ENCODE results near the gene CMPK2.
A peak's percentile ranks its signal among the peaks of the same experiment; 100 is the strongest.

CMPK2 gene

DNA sequence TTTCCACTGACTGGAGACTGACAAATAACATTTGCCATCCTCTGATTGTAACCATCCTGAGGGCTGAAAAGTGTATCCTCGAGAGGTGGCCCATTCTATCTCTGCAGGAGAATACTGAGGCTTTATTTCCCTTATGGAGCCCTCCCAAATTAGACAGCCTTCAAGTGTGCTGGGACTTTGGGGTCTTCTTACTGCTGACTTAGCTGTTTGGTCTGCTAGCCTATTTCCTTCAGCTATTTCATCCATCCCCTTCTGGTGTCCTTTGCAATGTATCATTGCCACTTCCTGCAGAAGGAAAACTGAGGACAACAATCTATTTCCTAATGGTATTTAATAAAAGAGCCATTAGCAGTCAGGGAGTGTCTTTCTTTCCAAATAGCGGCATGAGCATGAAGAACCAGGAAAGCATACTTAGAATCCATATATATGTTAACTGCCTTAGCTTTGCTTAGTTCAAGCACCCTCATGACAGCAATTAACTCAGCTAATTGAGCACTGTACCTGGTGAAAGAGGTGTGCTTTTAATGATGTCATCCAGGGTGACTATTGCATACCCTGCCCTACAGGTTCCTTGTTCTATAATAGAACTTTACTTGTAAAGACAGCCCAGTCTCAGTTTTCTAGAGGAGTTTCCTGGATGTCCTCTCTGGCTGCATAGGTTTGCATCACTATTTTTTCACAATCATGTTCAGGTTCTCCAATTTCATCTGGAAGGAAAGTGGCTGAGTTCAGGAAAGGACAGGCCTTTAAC lies 24.0 kb downstream of the CMPK2 start:
- DNase-seq (ENCODE audit: low spot score): no peak

DNA sequence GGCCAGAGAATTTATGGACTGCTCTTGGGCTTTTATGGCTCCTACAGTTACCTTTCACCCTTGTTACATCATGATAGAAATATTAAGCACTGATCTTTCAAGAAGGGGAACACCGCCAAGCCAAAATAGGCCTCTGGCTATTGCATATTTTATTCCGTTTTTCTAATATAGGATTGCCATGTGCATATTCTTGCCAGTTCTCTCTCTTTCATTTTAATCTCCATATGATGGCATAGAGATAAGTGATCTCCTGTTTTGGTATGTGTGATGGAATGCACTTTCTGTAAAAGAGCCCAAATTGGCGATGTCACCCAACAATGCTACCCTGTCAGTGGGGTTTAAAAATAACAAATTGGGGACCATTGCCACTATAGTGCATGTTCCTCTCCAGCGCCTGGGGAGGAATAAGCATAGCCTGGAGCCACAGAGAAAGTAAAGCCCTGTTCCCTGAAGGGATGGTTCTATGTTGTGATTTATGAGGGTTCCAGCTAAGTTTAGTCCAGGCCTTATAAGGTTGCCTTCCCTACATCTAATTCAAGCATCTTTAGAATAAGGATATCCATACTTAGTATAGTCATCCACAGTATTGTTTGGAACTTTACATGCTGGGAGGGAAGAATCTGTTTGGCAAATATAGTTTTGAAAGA lies 26.9 kb downstream of the CMPK2 start:
- DNase-seq (ENCODE audit: low spot score): no peak

DNA sequence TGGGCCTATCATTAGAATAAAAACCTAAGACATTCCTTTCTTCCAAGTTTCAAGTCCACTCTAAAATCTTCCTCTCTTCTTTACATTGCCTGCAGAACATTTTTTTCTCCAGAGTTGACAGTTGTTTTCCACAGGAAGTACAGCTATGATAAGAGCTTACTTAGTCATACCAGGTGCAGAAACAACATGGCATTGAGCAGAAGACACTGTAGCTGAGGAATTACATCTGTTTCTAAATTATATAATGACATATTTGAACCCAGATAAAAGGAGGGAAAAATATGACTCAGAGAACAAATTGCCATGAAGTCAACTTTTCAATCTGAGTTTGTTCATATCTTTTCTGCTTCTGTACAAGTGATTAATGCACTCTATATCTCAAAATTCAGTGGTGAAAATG lies 30.2 kb downstream of the CMPK2 start:
- DNase-seq (ENCODE audit: low spot score): no peak

DNA sequence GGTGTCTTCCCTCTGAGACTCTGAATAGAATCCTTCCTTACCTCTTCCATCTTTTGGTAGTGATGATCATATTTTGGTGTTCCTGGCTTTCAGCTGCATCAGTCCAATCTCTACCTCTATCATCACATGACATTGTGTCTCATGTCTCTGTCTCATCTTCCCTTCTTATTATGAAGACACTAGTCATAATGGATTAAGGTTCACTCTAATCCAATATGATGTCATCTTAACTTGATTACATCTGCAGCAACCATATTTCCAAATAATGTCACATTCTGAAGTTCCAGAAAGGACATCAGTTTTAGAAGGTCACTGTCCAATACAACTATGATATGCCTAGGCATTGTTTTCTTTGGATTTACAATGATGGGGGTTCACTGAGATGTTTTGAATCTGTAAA lies 31.5 kb downstream of the CMPK2 start:
- DNase-seq (ENCODE audit: low spot score): no peak

DNA sequence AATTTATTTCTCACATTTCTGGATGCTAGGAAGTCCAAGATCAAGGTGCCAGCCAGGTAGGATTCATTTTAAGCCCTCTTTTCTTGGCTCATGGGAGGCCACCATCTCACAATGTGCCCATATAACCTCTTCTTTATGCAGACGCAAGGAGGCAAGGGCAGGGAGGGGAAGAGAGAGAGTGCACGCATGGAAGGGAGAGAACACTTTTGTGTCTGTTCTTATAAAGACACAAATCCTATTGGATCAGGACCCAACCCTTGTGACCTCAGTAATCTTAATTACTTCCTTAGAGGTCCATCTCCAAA lies 32.5 kb downstream of the CMPK2 start:
- DNase-seq (ENCODE audit: low spot score): no peak

DNA sequence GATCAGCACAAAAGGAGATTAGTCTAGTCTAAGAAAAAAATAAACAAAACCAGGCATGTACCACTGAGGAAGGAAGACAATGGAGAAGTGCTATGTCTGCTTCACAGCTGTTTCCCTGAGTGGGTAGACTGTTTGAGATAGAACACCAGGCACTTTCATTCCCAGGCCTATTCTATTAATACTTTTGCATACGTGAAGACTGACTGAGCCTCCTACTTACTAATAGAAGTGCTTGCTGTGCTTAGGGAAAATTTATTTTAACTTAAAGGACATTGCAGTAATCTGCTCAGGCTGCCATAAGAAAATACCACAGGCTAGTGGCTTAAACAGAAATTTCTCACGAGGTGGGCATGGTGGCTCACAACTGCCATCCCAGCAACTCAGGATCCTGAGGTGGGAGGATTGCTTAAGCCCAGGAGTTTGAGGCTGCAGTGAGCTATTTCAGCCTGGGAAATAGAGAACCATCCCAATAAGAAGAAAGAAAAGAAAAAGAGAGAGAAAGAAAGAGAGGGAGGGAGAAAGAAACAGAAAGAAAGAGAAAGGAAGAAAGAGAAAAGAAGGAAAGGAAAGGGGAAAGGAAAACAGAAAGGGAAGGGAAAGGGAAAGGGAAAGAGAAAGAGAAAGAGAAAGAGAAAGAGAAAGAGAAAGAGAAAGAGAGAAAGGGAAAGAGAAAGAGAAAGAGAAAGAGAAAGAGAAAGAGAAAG lies 33.0 kb downstream of the CMPK2 start:
- DNase-seq (ENCODE audit: low spot score): no peak

DNA sequence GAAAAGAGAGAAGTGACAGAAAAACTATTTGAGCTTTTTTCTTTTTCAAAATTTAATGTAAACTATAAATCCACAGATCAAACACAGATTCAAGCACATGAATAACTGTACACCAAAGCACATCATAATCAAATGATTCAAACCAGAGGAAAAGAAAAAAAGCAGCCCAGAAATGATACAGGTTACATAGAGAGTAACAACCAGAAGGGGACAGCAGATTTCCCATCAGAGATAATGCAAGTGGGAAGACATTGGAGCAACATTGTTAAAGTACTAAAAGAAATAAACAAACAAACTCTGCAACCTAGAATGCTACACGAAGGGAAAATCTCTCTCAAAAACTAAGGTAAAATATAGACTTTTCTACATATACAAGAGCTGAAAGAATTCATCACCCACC lies 34.5 kb downstream of the CMPK2 start:
- DNase-seq (ENCODE audit: low spot score): no peak

DNA sequence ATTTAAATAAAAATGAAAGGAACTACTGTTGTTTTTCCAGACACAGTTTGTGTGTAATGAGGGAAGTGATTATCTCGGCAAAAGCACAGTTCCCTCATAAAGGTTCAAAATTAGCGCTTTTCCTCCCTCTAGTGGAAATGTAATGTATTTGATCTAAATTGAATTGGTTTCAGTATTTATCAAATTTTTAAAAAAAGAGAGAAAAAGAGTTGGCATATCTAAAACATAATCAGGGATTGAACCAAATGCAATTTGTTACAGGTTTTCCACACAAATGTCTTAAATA lies 37.5 kb downstream of the CMPK2 start:
- peak; percentile 9 for DNase-seq (ENCODE audit: low spot score)

DNA sequence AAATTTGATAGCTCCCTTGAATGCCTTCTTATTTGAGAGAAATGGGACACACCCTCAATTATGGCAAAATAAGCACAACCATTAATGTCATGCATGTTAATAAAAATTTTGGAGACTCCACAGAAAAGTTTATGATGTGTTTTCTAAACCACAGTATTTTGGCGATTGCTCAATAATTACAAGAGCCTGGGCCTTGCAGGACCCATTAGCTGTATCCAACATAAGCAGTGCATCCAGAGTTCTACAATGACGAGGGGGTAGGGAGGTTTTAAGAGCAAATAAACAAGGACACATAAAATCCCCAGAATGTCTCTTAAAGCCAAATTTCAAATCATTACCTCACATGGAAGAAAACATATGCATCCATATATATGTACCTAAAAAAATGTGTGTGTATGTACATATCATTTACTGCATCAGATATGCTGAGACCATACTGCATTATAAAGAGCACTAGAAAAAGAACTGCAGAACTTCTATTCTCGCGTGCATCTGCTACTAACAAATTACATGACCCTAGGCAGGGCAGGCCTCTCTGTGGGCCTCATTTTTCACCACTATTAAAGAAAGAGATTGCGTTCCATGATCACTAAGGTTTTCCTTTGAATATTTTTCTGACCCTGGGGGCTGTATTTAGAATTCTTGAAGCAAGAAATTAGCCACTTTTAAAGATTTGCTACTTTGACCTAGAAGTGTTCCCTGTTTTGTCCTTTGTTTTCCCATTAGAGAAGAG lies 38.0 kb downstream of the CMPK2 start:
- no peak for DNase-seq (ENCODE audit: low spot score)

DNA sequence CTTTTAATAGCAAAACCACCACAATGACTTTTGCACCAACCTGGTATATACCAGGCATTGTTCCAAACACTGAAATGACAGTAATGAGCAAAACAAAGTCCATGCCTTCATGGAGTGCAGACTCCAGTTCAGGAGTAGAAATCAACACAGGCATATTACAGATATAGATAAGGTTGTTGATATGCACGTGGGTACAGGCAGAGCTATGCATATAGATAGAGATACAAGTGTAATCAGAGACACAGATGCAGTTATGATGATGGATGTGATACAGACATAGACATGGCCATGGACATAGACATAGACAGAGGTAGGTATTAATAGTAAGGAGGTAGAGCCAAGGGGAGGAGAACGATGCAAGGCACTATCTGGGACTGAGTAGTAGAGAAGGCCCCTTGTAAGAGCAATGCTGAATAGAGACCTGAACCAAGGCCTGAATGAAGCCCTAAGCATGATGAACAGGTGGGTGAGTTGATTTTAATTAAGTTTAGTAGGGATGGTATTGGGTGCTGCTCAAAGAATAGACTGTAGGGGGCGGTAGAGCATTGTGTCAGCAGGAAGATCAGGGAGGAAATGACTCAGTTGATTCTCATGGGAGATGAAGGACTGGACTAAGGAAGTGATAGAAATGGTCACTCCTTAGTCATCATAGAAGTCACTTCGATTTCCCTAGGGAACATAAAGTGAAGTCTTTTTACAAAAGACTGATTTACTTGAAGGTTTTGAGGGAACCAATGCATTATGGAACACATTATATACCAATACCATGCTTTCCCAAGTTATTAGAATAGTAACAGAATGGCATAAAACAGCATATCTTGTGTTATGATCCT lies 39.4 kb downstream of the CMPK2 start:
- peak; percentile 30 for DNase-seq (ENCODE audit: low spot score)

DNA sequence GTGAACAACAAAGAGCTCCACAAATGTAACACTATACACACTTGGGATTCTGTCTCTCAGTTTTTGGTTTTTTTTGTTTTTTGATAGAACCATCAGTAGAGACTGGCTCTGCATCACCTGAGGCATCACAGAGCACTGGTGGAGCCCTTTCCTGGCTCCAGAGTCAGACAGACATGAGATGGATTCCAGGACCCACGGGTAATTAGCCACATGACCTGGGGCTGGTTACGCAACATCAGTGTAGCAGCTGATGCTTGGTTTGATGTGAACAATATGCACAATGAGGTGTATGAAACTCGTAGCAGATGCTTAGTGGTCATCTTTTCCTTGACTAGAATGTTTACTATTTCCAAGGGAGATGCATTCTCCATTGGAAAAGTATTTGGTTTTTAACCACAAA lies 40.7 kb downstream of the CMPK2 start:
- DNase-seq (ENCODE audit: low spot score): no peak

DNA sequence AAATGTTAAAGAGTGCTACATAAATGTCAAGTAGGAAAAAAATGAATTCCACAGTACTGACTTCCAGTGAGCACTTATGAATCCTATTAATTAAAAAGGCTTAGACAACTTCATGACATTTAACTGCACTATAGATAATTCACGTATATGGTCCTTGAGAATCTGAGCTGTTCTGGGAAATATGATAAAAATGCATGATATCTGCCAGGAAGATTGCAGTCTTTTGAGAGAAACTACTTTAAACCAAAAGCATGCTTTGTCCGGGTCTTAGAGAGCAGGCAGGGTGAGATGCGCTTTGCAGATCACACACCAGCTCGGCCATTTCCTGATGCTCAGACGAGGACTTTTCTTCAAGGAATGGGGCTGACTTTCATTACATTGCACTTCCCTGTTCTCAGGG lies 42.6 kb downstream of the CMPK2 start:
- DNase-seq (ENCODE audit: low spot score): no peak

DNA sequence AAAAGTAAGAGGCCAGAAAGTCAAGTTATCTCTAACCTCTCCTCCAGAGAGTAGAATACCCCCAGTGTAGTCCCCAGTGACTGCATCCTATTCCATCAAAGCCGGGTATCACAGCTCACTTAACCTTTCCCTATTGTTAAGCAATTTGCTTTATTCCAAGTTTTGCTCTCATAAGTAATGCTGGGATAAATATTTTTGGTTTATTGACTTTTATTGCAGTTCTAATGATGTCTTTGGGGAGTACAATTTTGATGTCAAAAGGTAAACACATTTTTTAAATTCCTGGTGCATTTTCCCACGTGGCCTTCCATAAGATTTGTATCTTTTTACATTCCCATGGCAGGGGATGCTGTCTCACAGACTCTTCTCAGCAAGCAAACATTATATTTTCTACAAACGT lies 43.3 kb downstream of the CMPK2 start:
- no peak for DNase-seq (ENCODE audit: low spot score)

DNA sequence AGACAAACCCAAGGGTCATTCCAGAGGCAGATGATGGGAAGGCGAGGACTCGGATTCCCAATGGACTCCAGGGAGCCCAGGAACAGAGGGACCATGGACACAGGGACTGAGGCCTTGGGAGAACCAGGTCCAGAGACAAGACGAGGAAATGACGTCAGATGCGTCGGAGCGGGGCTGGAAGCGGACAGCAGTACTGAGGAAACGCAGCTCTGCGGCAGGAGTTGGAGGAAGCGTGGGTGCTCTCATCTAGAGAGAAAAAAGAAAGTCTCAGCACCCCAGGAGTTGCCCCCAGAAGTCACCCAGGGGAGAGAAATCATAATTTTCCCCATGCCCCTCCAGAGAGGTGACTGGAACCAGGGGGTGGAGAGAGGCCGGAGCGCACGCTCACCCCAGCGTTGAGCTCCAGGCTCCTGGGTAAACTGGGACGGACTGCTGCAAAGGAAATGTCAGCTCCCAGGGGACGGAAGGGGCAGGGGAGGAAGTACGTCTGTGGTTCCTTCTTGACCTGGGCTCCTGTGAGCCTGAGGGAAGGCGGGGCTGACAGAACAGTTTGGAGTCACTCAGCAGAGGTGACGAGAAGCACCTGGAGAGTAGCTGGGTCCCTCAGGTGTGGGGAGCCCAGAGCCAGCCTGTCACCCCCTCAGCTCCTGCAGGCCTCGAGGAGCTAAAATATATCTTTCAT lies 44.7 kb downstream of the CMPK2 start:
- DNase-seq (ENCODE audit: low spot score): no peak

DNA sequence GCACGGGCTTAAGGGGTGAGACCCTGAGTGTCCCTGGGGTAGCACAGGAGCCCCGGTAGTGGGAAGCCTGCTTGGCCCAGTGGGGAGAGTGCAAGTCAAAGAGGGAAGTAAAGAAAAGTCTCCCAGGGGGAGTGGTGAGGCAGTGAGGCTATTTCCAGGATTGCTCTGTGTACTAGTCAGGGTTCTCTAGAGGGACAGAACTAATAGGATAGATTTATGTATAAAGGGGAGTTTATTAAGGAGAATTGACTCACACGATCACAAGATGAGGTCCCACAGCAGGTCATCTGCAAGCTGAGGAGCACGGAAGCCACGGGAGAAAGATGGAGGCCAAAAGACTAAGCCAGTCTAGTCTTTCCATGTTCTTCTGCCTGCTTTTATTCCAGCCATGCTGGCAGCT lies 45.5 kb downstream of the CMPK2 start:
- DNase-seq (ENCODE audit: low spot score): no peak

DNA sequence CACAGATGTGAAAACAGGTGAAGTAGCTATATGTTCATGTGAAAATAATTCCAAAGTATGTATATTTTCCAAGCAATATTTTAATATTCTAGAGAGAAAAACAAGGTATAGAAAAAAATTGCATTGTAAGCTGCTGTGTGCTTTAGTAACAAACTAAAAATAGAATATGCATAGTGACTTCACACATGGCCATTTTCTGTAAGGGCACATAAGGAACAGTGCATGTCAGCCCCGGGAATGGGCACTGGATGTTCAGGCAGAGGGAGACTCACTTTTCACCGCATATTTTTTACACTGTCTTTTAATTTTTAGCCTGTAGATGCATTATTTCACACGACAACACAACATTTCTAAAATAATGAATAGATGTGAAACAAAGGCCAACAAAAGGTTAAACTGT lies 46.0 kb downstream of the CMPK2 start:
- no peak for DNase-seq (ENCODE audit: low spot score)

DNA sequence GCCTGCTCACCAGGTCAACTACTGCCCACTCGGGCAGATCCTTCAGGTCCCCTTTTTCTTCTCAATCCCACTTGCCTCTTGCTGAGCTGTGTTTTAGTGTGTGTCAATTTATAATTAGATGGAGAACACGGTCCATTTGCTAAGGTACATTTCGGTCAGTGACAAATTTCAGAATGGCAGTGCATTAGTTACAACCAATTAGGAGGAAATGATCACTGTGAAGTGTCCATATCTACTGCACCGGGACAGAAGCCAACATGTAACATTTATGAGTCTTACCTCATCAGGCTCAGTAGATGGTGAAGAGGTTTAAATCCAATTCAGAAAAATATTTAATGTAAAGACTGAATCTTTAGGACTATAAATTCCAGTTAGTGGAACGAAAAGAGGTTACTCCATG lies 47.7 kb downstream of the CMPK2 start:
- DNase-seq (ENCODE audit: low spot score): no peak

DNA sequence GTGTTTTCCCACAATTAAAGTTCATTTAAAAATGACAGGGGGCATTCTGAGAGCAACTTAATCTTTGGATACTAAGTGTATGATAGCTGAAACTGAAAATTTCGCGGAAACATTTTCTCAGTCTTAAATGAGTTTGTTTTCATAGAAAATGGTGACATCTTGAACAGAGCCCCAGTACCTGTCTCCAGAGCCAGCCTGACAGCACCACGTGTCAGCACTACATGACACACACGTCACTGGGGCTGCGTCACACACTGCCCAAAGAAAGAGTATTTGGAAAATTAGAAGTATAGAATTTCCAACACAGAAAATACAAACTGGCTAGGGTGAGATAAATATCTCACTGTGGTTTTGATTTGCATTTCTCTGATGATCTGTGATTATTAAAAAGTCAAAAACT lies 50.8 kb downstream of the CMPK2 start:
- DNase-seq (ENCODE audit: low spot score): no peak

DNA sequence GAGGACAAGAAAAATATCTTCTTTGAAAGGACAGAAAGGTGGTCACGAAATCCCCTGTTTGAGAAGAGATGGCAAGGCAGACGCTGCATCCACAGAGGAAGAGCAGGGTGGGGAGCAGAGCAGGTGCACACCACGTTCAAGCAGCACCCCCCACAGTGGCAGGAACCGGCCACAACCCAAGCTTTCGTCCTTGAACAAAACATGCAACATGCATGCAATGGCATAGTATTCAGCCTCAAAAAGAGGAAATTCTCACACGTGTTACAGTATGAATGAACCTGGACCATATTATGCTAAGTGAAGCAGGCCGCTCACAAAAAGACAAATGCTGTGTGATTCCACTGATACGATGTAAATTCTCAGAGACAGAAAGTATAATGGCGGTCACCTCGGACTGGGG lies 51.4 kb downstream of the CMPK2 start:
- no peak for DNase-seq (ENCODE audit: low spot score)

DNA sequence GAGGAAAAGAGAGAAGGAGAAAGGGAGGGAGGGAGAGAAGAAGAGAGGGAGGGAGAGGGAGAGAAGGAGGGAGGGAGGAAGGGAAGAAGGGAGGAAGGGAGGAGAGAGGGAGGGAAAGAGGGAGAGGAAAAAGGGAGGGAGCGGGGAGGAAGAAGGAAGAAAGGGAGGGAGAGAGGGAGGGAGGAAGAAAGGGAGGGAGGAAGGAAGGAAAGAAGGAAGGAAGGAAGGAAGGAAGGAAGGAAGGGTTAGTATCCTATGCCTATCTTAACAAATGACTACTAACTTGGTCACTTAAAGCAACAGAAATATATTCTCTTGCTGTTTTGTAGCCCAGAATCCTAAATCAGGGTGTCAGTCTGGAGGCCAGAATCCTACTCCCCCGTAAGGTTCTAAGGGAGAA lies 52.1 kb downstream of the CMPK2 start:
- DNase-seq (ENCODE audit: low spot score): no peak

DNA sequence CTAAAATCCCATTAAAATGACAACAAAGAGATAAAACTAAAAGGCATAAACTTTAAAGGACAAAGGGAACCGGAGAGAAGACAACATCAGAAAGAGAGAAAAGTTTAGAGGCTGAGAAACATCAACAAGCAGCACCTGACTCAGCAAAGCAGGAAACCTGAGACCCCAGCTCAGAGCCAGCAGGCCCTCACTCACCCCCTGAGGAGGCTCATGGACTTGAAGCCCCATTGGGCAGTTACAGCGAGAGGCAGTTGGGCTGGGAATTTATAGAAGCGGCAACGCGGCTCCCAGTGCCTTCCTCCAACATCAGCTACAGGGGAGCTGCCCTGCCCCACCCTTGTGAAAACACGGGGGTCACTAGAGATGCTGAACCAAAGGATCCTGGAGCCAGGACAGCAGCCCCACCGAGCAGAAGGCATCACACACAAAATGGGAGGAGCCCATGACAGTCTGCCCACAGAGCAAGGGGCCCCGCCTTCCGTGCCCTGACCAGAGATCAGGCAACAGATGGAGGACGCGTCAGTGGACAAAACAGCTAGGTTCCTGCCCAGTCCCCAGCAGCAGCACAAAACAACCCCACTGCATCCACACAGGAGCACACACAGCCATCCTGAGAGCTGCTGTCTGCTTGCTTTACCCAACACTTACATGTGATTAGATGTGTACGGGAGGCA lies 52.7 kb downstream of the CMPK2 start:
- DNase-seq (ENCODE audit: low spot score): no peak

Measured in SW480 (cell line).